Naive thymus-derived CD4-positive, alpha-beta T cell (primary cell): ENCODE results near the gene SLC25A52. TPM values are rescaled to one million over a fixed set of nuclear protein-coding genes. Genes with fewer than 3 reads are reported as not detected.

ENCODE experiments used
- ATAC-seq: fragments of 150-1000 bp; cut with Tn5 transposase; 2 replicates; pipeline ENCODE4 v1.10.0; 2021; ENCODE audit warnings: mild to moderate bottlenecking, moderate library complexity
- CTCF ChIA-PET: fragments of 350-600 bp; sonication (Branson Sonifier 250); formaldehyde crosslinking; loops from one replicate; lab custom pipeline; 2021; ENCODE audit warnings: antibody characterized with exemption; lab: Charles Lee
- POLR2A ChIA-PET: fragments of 350-600 bp; sonication (Branson Sonifier 250); formaldehyde crosslinking; loops from one replicate; lab custom pipeline; 2021; ENCODE audit warnings: antibody characterized with exemption, inconsistent platforms; lab: Charles Lee
- DNase-seq, 9 donors: peaks; one replicate each; pipeline versions ENCODE4 v3.0.0 to v3.0.0-alpha.2; 2020 to 2022; ENCODE audit warnings: mixed read lengths in 1 of 9
- H3K27ac ChIP-seq: one replicate; pipeline ENCODE4 v1.7.0; 2013; ENCODE audit warnings: mild to moderate bottlenecking, low read depth, low read length, moderate library complexity
- H3K27me3 ChIP-seq, 2 donors: one replicate each; pipeline ENCODE4 v1.7.0; 2013; ENCODE audit warnings: low read length in 2 of 2, mild to moderate bottlenecking in 2 of 2, moderate library complexity in 2 of 2; ENCODE audit not compliant: control insufficient read depth in 2 of 2, insufficient read depth in 2 of 2
- H3K36me3 ChIP-seq, 3 experiments: 1 replicate in 2 of 3; 2 replicates in 1 of 3; pipeline ENCODE4 v1.7.0; 2013; ENCODE audit warnings: low read length in 3 of 3, mild to moderate bottlenecking in 3 of 3, moderate library complexity in 1 of 3; ENCODE audit not compliant: insufficient read depth in 3 of 3, control insufficient read depth in 2 of 3
- H3K4me1 ChIP-seq, 2 donors: one replicate each; pipeline ENCODE4 v1.7.0; 2013; ENCODE audit warnings: low read length in 2 of 2, mild to moderate bottlenecking in 2 of 2, moderate library complexity in 1 of 2; ENCODE audit not compliant: control insufficient read depth in 2 of 2, insufficient read depth in 2 of 2
- H3K4me3 ChIP-seq: 2 replicates; pipeline ENCODE4 v1.7.0; 2013; ENCODE audit warnings: mild to moderate bottlenecking, low read length
- H3K9me3 ChIP-seq, 3 experiments: 1 replicate in 2 of 3; 2 replicates in 1 of 3; pipeline ENCODE4 v1.7.0; 2013; ENCODE audit warnings: low read length in 3 of 3; ENCODE audit not compliant: control insufficient read depth in 2 of 3
- H3K27ac Mint-ChIP-seq, 9 donors: one replicate each; pipeline ENCODE4 v1.8.0; 2020 to 2022; ENCODE audit warnings: mixed read lengths in 9 of 9, mild to moderate bottlenecking in 8 of 9, moderate library complexity in 5 of 9, inconsistent platforms in 2 of 9
- H3K27me3 Mint-ChIP-seq, 5 donors: one replicate each; pipeline ENCODE4 v1.8.0; 2021 to 2022; ENCODE audit warnings: mixed read lengths in 5 of 5, mild to moderate bottlenecking in 1 of 5
- H3K36me3 Mint-ChIP-seq, 5 donors: one replicate each; pipeline ENCODE4 v1.8.0; 2020 to 2022; ENCODE audit warnings: mixed read lengths in 5 of 5, mild to moderate bottlenecking in 3 of 5, inconsistent platforms in 1 of 5
- H3K4me1 Mint-ChIP-seq, 7 donors: one replicate each; pipeline ENCODE4 v1.8.0; 2020 to 2022; ENCODE audit warnings: mixed read lengths in 7 of 7, mild to moderate bottlenecking in 3 of 7, inconsistent platforms in 1 of 7
- H3K4me3 Mint-ChIP-seq, 10 donors: one replicate each; pipeline ENCODE4 v1.8.0; 2020 to 2022; ENCODE audit warnings: mild to moderate bottlenecking in 10 of 10, mixed read lengths in 10 of 10, moderate library complexity in 6 of 10, inconsistent platforms in 2 of 10
- H3K9me3 Mint-ChIP-seq, 11 donors: one replicate each; pipeline ENCODE4 v1.8.0; 2020 to 2022; ENCODE audit warnings: mixed read lengths in 11 of 11, mild to moderate bottlenecking in 4 of 11, inconsistent platforms in 1 of 11, moderate library complexity in 1 of 11
- intact Hi-C, 2 donors: fragments of 100-400 bp; cut with micrococcal nuclease; formaldehyde crosslinking; loops; one replicate each; pipeline ENCODE4 v1.15.1; 2023
- polyA plus RNA-seq, 2 donors: library from polyadenylated mRNA; unstranded; fragments of 300-500 nt; fragmentation: Illumina TruSeq; gene quantifications; one replicate each; pipeline ENCODE4 v1.2.3, GENCODE V29; 2021
- total RNA-seq, 6 experiments: library from RNA in 5 of 6; stranded (reverse) in 5 of 6; gene quantifications; 1 replicate in 5 of 6; 2 replicates in 1 of 6; pipeline ENCODE4 v1.2.3 and lab custom pipeline; 2021 to 2026

The SLC25A52 gene
- total and polyA plus RNA-seq, 7 experiments from 2014 or later = not detected

DNA sequence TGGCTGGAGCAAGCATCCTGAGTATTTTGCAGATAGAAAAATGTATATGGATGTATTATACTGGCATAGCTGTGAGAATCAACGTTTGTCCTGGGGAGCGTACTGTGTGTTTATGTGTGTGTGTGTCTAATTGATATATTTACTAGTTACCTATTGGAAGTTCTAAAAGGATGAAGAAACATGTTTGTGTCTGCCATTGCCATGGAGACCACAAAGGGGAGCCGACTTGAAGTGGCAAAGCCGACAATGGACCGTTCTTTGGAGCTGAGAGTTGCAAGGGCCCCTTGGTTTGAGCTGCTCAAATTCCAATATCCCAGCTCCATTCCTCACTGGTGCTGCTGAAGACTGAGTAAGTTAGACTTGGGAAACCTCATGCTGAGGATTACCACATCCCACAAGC is 14.3 kb upstream of the SLC25A52 start:
- H3K27ac Mint-ChIP-seq = no peak overlapping the region
- CTCF ChIA-PET = no interaction called here
- Histone ChIP-seq H3K27ac (no peak overlapping the region), H3K36me3 (no peaks in the 10 kb centered on the region), H3K9me3 (peaks cover 0 to 15% (median 4%) of the 10 kb centered on the region in 3 experiments), H3K4me3 (no peak overlapping the region), H3K27me3 (no peaks in the 10 kb centered on the region), H3K4me1 (no peaks in the 10 kb centered on the region)
- POLR2A ChIA-PET = no interaction called here
- no peak for ATAC-seq
- DNase-seq = no peak
- H3K36me3 Mint-ChIP-seq = peaks cover 0 to 10% (median 0%) of the 10 kb centered on the region in 5 donors
- intact Hi-C loops = no loop called here
- peaks cover 7 to 33% (median 16%) of the 10 kb centered on the region in 11 donors for H3K9me3 Mint-ChIP-seq
- no peak overlapping the region for H3K4me3 Mint-ChIP-seq
- H3K4me1 Mint-ChIP-seq = peaks cover 0 to 3% (median 0%) of the 10 kb centered on the region in 7 donors
- H3K27me3 Mint-ChIP-seq = peaks cover 0 to 4% (median 0%) of the 10 kb centered on the region in 5 donors

DNA sequence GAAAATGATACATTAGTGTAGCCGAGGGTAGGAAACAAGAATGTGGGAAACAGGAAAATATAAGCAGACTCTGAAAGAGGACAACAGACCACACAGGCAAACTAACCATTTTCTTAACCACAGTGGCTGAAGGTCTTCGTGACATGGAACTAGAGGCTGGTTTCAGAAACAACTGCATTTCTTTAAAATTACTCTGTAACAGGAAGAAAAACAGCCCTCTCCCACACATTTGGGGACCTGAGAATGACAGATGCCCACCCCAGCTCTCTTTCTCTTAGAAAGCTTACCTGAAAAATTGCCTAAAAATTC is 13.8 kb upstream of the SLC25A52 start:
- Mint-ChIP-seq H3K4me3 (no peak overlapping the region), H3K27ac (no peak overlapping the region), H3K36me3 (peaks cover 0 to 10% (median 0%) of the 10 kb centered on the region in 5 donors), H3K27me3 (peaks cover 0 to 8% (median 0%) of the 10 kb centered on the region in 5 donors), H3K4me1 (peaks cover 0 to 3% (median 0%) of the 10 kb centered on the region in 7 donors), H3K9me3 (peaks cover 3 to 28% (median 13%) of the 10 kb centered on the region in 11 donors)
- Histone ChIP-seq H3K36me3 (no peaks in the 10 kb centered on the region), H3K4me3 (no peak overlapping the region), H3K9me3 (peaks cover 0 to 15% (median 4%) of the 10 kb centered on the region in 3 experiments), H3K27me3 (no peaks in the 10 kb centered on the region), H3K27ac (no peak overlapping the region), H3K4me1 (no peaks in the 10 kb centered on the region)
- DNase-seq (no peak), ATAC-seq (no peak)
- ChIA-PET CTCF (no interaction called here), POLR2A (no interaction called here)
- intact Hi-C loops = no loop called here

DNA sequence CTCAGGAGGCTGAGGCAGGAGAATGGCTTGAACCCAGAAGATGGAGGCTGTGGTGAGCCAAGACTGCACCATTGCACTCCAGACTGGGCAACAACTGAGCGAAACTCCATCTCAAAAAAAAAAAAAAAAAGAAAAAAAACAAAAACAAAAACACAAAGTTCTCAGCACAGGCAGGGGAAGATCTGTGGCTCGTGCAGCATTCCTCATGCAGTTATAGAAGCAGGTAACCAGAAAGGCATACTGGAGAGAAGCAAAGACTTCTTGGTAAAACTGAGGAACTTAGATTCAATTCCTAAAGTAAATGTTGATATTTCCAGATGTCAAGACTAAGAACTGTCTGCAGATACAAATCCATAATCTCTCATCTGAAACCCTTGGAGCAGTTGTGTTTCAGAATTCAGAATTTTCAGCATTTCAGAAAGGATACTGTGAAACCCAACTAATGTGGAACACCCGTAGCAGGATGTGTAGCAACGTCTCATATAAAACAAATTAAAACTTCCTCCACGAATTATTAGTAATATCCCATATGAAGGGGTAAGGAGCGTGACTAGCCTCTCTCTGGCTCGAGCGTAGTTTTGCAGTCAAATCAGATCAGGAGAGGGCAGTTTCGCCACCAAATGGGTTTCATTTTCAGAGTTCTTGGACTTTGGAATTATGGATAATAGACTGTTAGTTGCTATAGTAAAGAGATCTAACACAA is 13.2 kb upstream of the SLC25A52 start:
- peaks cover 0 to 3% (median 0%) of the 10 kb centered on the region in 7 donors for H3K4me1 Mint-ChIP-seq
- DNase-seq = no peak
- intact Hi-C loops = no loop called here

GRCh38 chr18:31772699-31773098 is 12.0 kb upstream of the SLC25A52 start:
- ATAC-seq (no peak), DNase-seq (no peak)
- H3K9me3 ChIP-seq = no peaks in the 10 kb centered on the region
- H3K27ac ChIP-seq = no peak overlapping the region
- H3K36me3 ChIP-seq = no peaks in the 10 kb centered on the region
- H3K27ac Mint-ChIP-seq = no peak overlapping the region
- peaks cover 0 to 12% (median 2%) of the 10 kb centered on the region in 5 donors for H3K27me3 Mint-ChIP-seq
- no peaks in the 10 kb centered on the region for H3K27me3 ChIP-seq
- H3K36me3 Mint-ChIP-seq = peaks cover 0 to under 1% (median 0%) of the 10 kb centered on the region in 5 donors
- no peak overlapping the region for H3K4me3 Mint-ChIP-seq
- intact Hi-C loops = no loop called here
- no peak overlapping the region for H3K4me3 ChIP-seq
- POLR2A ChIA-PET = no interaction called here
- no peaks in the 10 kb centered on the region for H3K4me1 ChIP-seq
- CTCF ChIA-PET = no interaction called here
- H3K9me3 Mint-ChIP-seq = peaks cover 0 to 10% (median 2%) of the 10 kb centered on the region in 11 donors
- peaks cover 0 to 3% (median 0%) of the 10 kb centered on the region in 7 donors for H3K4me1 Mint-ChIP-seq

More for the DNA sequence above, 13.2 kb upstream of the SLC25A52 start:
- no peak overlapping the region for H3K27ac Mint-ChIP-seq
- H3K27me3 Mint-ChIP-seq = peaks cover 0 to 12% (median 0%) of the 10 kb centered on the region in 5 donors
- Histone ChIP-seq H3K36me3 (no peaks in the 10 kb centered on the region), H3K27me3 (no peaks in the 10 kb centered on the region), H3K9me3 (peaks cover 0 to 10% (median 4%) of the 10 kb centered on the region in 3 experiments), H3K4me3 (no peak overlapping the region), H3K27ac (no peak overlapping the region), H3K4me1 (no peaks in the 10 kb centered on the region)
- H3K36me3 Mint-ChIP-seq = peaks cover 0 to 10% (median 0%) of the 10 kb centered on the region in 5 donors
- no peak overlapping the region for H3K4me3 Mint-ChIP-seq
- ATAC-seq = no peak
- peaks cover 3 to 23% (median 10%) of the 10 kb centered on the region in 11 donors for H3K9me3 Mint-ChIP-seq
- ChIA-PET POLR2A (no interaction called here), CTCF (no interaction called here)

DNA sequence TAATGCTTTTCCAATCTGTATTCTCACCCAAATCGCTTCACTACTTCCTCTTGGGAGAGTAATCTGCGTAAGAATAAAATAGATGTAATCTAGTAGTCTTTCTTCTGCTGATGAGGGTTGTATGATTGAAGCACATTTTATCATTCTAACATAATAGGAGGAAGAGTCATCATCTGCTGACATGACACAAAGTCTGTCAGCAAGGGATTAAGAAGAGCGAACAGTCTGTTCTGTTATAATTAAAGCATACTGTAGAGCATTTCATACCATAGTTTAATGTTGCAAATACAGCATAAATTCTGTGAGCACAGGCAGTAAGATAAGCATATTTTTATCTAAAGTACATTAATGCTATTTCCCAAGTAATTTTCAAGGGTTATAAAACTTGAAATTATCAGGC is 10.4 kb downstream of the SLC25A52 start:
- intact Hi-C loops = no loop called here
- Mint-ChIP-seq H3K4me3 (no peak overlapping the region), H3K36me3 (no peaks in the 10 kb centered on the region), H3K27ac (no peak overlapping the region), H3K4me1 (no peaks in the 10 kb centered on the region), H3K27me3 (peaks cover 0 to 10% (median 0%) of the 10 kb centered on the region in 5 donors), H3K9me3 (peaks cover 0 to 2% (median 0%) of the 10 kb centered on the region in 11 donors)
- ChIA-PET CTCF (no interaction called here), POLR2A (no interaction called here)
- DNase-seq (no peak), ATAC-seq (no peak)
- Histone ChIP-seq H3K27me3 (no peaks in the 10 kb centered on the region), H3K27ac (no peak overlapping the region), H3K9me3 (no peaks in the 10 kb centered on the region), H3K36me3 (no peaks in the 10 kb centered on the region), H3K4me3 (no peak overlapping the region), H3K4me1 (no peaks in the 10 kb centered on the region)

DNA sequence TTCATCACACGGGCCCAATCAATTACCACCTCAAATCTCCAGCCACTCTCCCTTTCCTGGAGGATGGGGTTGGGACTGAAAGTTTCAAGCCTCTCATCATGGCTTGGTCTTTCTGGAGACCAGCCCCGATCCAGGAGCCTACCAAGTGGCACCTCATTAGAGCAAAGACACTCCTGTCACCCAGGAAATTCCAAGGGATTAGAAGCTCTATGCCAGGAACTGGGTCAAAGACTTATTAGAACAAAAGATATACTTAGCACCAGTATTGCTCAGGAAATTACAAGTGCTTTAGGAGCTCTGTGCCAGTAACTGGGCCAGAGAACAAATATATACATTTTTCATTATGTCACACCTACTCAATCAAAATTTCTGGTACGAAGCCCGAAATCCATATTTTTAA is 14.3 kb downstream of the SLC25A52 start:
- Histone ChIP-seq H3K9me3 (no peaks in the 10 kb centered on the region), H3K4me3 (no peak overlapping the region), H3K36me3 (no peaks in the 10 kb centered on the region), H3K27ac (no peak overlapping the region), H3K4me1 (no peaks in the 10 kb centered on the region), H3K27me3 (no peaks in the 10 kb centered on the region)
- Mint-ChIP-seq H3K27ac (no peak overlapping the region), H3K4me3 (no peak overlapping the region), H3K36me3 (no peaks in the 10 kb centered on the region), H3K9me3 (peaks cover 0 to 2% (median 0%) of the 10 kb centered on the region in 11 donors), H3K27me3 (peaks cover 0 to 5% (median 0%) of the 10 kb centered on the region in 5 donors), H3K4me1 (no peaks in the 10 kb centered on the region)
- ATAC-seq (no peak), DNase-seq (no peak)
- POLR2A ChIA-PET = no interaction called here
- CTCF ChIA-PET = no interaction called here
- intact Hi-C loops = no loop called here
